ENCODE measurements around the gene HRNR.
"Not testable (repeated sequence)": the region's sequence is repeated elsewhere in the genome, so short reads cannot be mapped to it uniquely, and the experiment has no call there.

Gene HRNR

DNA sequence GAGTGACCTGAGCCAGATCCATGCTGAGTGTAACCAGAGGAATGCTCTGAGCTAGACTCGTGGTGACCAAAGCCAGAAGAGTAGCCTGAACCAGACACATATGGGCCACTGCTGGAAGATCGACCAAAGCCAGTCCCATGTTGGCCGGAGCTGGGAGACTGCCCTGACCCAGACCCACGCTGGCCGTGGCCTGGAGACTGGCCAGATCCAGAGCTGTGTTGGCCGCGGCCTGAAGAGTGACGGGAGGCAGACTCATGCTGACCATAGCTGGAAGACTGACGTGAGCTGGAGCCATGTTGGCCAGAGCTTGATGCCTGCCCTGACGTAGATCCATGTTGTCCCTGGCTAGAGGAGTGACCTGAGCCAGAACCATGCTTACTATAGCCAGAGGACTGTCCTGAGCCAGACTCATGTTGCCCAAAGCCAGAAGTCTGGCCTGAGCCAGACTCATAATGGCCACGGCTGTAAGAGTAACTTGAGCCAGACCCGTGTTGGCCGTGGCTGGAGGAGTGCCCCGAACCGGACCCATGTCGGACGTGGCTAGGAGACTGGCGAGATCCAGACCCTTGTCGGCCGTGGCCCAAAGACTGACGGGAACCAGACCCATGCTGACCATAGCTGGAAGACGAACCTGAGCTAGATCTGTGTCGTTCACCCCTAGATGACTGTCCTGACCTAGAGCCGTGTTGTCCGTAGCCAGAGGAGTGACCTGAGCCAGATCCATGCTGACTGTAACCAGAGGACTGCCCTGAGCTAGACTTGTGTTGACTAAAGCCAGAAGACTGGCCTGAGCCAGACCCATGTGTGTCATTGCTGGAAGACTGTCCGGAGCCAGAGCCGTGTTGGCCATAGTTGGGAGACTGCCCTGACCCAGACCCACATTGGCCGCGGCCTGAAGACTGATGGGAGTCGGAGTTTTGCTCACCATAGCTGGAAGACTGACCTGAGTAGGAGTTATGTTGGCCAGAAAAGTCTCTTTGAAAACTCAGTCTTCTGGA lies 3.5 kb downstream of the HRNR start:
- H3K36me3 ChIP-seq (ENCODE audit: control insufficient read depth in 1 of 2, insufficient read depth in 2 of 2, low read length in 2 of 2) = no peaks in the 10 kb centered on the region
- H3K27ac ChIP-seq (ENCODE audit: low read depth, low read length) = no peak overlapping the region
- no peak overlapping the region for H3K9ac ChIP-seq (ENCODE audit: low read depth in 1 of 2, low read length in 2 of 2)
- no peaks in the 10 kb centered on the region for H3K27me3 ChIP-seq (ENCODE audit: control insufficient read depth in 1 of 2, insufficient read depth in 2 of 2, low read length in 2 of 2)
- no peaks in the 10 kb centered on the region for H3K4me1 ChIP-seq (ENCODE audit: control insufficient read depth in 1 of 2, insufficient read depth in 2 of 2, low read length in 2 of 2)
- H3K4me3 ChIP-seq (ENCODE audit: low read depth in 1 of 2, low read length in 2 of 2) = no peak overlapping the region
- H3K9me3 ChIP-seq (ENCODE audit: control insufficient read depth in 1 of 2, low read length in 2 of 2) = peaks cover 0 to 6% of the 10 kb centered on the region in 2 donors

DNA sequence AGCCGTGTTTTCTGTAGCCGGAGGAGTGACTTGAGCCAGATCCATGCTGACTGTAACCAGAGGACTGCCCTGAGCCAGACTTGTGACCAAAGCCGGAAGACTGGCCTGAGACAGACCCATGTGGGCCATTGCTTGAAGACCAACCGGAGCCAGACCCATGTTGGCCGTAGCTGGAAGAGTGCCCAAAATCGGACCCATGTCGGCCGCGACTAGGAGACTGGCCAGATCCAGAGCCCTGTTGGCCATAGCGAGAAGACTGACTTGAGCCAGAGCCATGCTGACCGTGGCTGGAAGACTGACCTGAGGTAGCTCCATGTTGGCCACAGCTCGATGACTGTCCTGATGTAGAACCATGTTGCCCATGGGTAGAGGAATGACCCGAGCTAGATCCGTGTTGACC lies 4.6 kb downstream of the HRNR start:
- not testable (repeated sequence) for H3K27ac ChIP-seq (ENCODE audit: low read depth, low read length); H3K4me3 ChIP-seq (ENCODE audit: low read depth in 1 of 2, low read length in 2 of 2); H3K9ac ChIP-seq (ENCODE audit: low read depth in 1 of 2, low read length in 2 of 2); H3K36me3 ChIP-seq (ENCODE audit: control insufficient read depth in 1 of 2, insufficient read depth in 2 of 2, low read length in 2 of 2); H3K27me3 ChIP-seq (ENCODE audit: control insufficient read depth in 1 of 2, insufficient read depth in 2 of 2, low read length in 2 of 2); H3K9me3 ChIP-seq (ENCODE audit: control insufficient read depth in 1 of 2, low read length in 2 of 2); H3K4me1 ChIP-seq (ENCODE audit: control insufficient read depth in 1 of 2, insufficient read depth in 2 of 2, low read length in 2 of 2)

GRCh38 chr1:152218762-152219436 lies 5.1 kb downstream of the HRNR start:
- Histone ChIP-seq H3K4me3 (ENCODE audit: low read depth in 1 of 2, low read length in 2 of 2) (no peak overlapping the region), H3K27ac (ENCODE audit: low read depth, low read length) (no peak overlapping the region), H3K27me3 (ENCODE audit: control insufficient read depth in 1 of 2, insufficient read depth in 2 of 2, low read length in 2 of 2) (no peaks in the 10 kb centered on the region), H3K9me3 (ENCODE audit: control insufficient read depth in 1 of 2, low read length in 2 of 2) (peaks cover 0 to 6% of the 10 kb centered on the region in 2 donors), H3K4me1 (ENCODE audit: control insufficient read depth in 1 of 2, insufficient read depth in 2 of 2, low read length in 2 of 2) (no peaks in the 10 kb centered on the region), H3K9ac (ENCODE audit: low read depth in 1 of 2, low read length in 2 of 2) (no peak overlapping the region), H3K36me3 (ENCODE audit: control insufficient read depth in 1 of 2, insufficient read depth in 2 of 2, low read length in 2 of 2) (no peaks in the 10 kb centered on the region)

- not testable (repeated sequence) for H3K36me3 ChIP-seq (ENCODE audit: control insufficient read depth in 1 of 2, insufficient read depth in 2 of 2, low read length in 2 of 2); H3K9ac ChIP-seq (ENCODE audit: low read depth in 1 of 2, low read length in 2 of 2); H3K4me3 ChIP-seq (ENCODE audit: low read depth in 1 of 2, low read length in 2 of 2); H3K27ac ChIP-seq (ENCODE audit: low read depth, low read length); H3K27me3 ChIP-seq (ENCODE audit: control insufficient read depth in 1 of 2, insufficient read depth in 2 of 2, low read length in 2 of 2); H3K4me1 ChIP-seq (ENCODE audit: control insufficient read depth in 1 of 2, insufficient read depth in 2 of 2, low read length in 2 of 2); H3K9me3 ChIP-seq (ENCODE audit: control insufficient read depth in 1 of 2, low read length in 2 of 2)
These were observed 8.4 kb downstream of the HRNR start for GRCh38 chr1:152215604-152216003.

- not testable (repeated sequence) for H3K36me3 ChIP-seq (ENCODE audit: control insufficient read depth in 1 of 2, insufficient read depth in 2 of 2, low read length in 2 of 2); H3K4me1 ChIP-seq (ENCODE audit: control insufficient read depth in 1 of 2, insufficient read depth in 2 of 2, low read length in 2 of 2); H3K27ac ChIP-seq (ENCODE audit: low read depth, low read length); H3K4me3 ChIP-seq (ENCODE audit: low read depth in 1 of 2, low read length in 2 of 2); H3K9me3 ChIP-seq (ENCODE audit: control insufficient read depth in 1 of 2, low read length in 2 of 2); H3K27me3 ChIP-seq (ENCODE audit: control insufficient read depth in 1 of 2, insufficient read depth in 2 of 2, low read length in 2 of 2); H3K9ac ChIP-seq (ENCODE audit: low read depth in 1 of 2, low read length in 2 of 2)
These were observed 9.1 kb downstream of the HRNR start for GRCh38 chr1:152214911-152215310.

GRCh38 chr1:152198982-152199381 lies 25.0 kb downstream of the HRNR start:
- H3K4me3 ChIP-seq (ENCODE audit: low read depth in 1 of 2, low read length in 2 of 2) = no peak overlapping the region
- no peak overlapping the region for H3K9ac ChIP-seq (ENCODE audit: low read depth in 1 of 2, low read length in 2 of 2)
- no peak overlapping the region for H3K27ac ChIP-seq (ENCODE audit: low read depth, low read length)

GRCh38 chr1:152197361-152197941 lies 26.5 kb downstream of the HRNR start:
- no peaks in the 10 kb centered on the region for H3K27me3 ChIP-seq (ENCODE audit: control insufficient read depth in 1 of 2, insufficient read depth in 2 of 2, low read length in 2 of 2)
- H3K4me1 ChIP-seq (ENCODE audit: control insufficient read depth in 1 of 2, insufficient read depth in 2 of 2, low read length in 2 of 2) = no peaks in the 10 kb centered on the region
- H3K27ac ChIP-seq (ENCODE audit: low read depth, low read length) = no peak overlapping the region

More at GRCh38 chr1:152198982-152199381, 25.0 kb downstream of the HRNR start:
- no peaks in the 10 kb centered on the region for H3K36me3 ChIP-seq (ENCODE audit: control insufficient read depth in 1 of 2, insufficient read depth in 2 of 2, low read length in 2 of 2)
- H3K4me1 ChIP-seq (ENCODE audit: control insufficient read depth in 1 of 2, insufficient read depth in 2 of 2, low read length in 2 of 2) = no peaks in the 10 kb centered on the region
- H3K9me3 ChIP-seq (ENCODE audit: control insufficient read depth in 1 of 2, low read length in 2 of 2) = no peaks in the 10 kb centered on the region
- no peaks in the 10 kb centered on the region for H3K27me3 ChIP-seq (ENCODE audit: control insufficient read depth in 1 of 2, insufficient read depth in 2 of 2, low read length in 2 of 2)

DNA sequence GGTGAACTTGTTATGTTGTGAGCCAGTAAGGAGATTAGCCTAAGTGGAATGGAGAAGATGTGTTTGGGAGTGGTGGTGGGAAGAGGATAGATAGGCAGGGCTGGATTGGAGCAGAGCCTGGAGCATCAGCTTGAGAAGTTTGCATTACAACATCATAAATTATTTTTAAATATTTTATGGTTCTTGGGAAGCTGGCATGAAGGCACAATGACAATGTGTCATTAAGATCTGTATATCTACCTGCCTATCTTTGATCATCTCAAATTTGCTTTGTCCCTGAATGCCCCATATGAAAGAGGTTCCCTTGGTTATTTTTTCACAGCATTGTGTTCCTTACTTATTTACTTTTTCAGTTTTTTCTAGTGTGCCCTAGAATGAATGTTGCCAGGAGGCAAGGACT lies 32.3 kb downstream of the HRNR start:
- H3K4me3 ChIP-seq (ENCODE audit: low read depth in 1 of 2, low read length in 2 of 2) = no peak overlapping the region
- peaks cover 0 to 5% of the 10 kb centered on the region in 2 donors for H3K4me1 ChIP-seq (ENCODE audit: control insufficient read depth in 1 of 2, insufficient read depth in 2 of 2, low read length in 2 of 2)
- H3K27ac ChIP-seq (ENCODE audit: low read depth, low read length) = no peak overlapping the region
- no peak overlapping the region for H3K9ac ChIP-seq (ENCODE audit: low read depth in 1 of 2, low read length in 2 of 2)
- no peaks in the 10 kb centered on the region for H3K9me3 ChIP-seq (ENCODE audit: control insufficient read depth in 1 of 2, low read length in 2 of 2)
- H3K27me3 ChIP-seq (ENCODE audit: control insufficient read depth in 1 of 2, insufficient read depth in 2 of 2, low read length in 2 of 2) = no peaks in the 10 kb centered on the region
- no peaks in the 10 kb centered on the region for H3K36me3 ChIP-seq (ENCODE audit: control insufficient read depth in 1 of 2, insufficient read depth in 2 of 2, low read length in 2 of 2)

More at GRCh38 chr1:152197361-152197941, 26.5 kb downstream of the HRNR start:
- Histone ChIP-seq H3K9ac (ENCODE audit: low read depth in 1 of 2, low read length in 2 of 2) (no peak overlapping the region), H3K4me3 (ENCODE audit: low read depth in 1 of 2, low read length in 2 of 2) (no peak overlapping the region), H3K9me3 (ENCODE audit: control insufficient read depth in 1 of 2, low read length in 2 of 2) (no peaks in the 10 kb centered on the region), H3K36me3 (ENCODE audit: control insufficient read depth in 1 of 2, insufficient read depth in 2 of 2, low read length in 2 of 2) (no peaks in the 10 kb centered on the region)

GRCh38 chr1:152191260-152191659 lies 32.7 kb downstream of the HRNR start:
- no peaks in the 10 kb centered on the region for H3K9me3 ChIP-seq (ENCODE audit: control insufficient read depth in 1 of 2, low read length in 2 of 2)
- no peak overlapping the region for H3K9ac ChIP-seq (ENCODE audit: low read depth in 1 of 2, low read length in 2 of 2)
- no peaks in the 10 kb centered on the region for H3K36me3 ChIP-seq (ENCODE audit: control insufficient read depth in 1 of 2, insufficient read depth in 2 of 2, low read length in 2 of 2)
- no peak overlapping the region for H3K27ac ChIP-seq (ENCODE audit: low read depth, low read length)
- no peak overlapping the region for H3K4me3 ChIP-seq (ENCODE audit: low read depth in 1 of 2, low read length in 2 of 2)
- no peaks in the 10 kb centered on the region for H3K27me3 ChIP-seq (ENCODE audit: control insufficient read depth in 1 of 2, insufficient read depth in 2 of 2, low read length in 2 of 2)
- peaks cover 0 to 5% of the 10 kb centered on the region in 2 donors for H3K4me1 ChIP-seq (ENCODE audit: control insufficient read depth in 1 of 2, insufficient read depth in 2 of 2, low read length in 2 of 2)

GRCh38 chr1:152190589-152190988 lies 33.4 kb downstream of the HRNR start:
- Histone ChIP-seq H3K4me1 (ENCODE audit: control insufficient read depth in 1 of 2, insufficient read depth in 2 of 2, low read length in 2 of 2) (peaks cover 0 to 5% of the 10 kb centered on the region in 2 donors), H3K36me3 (ENCODE audit: control insufficient read depth in 1 of 2, insufficient read depth in 2 of 2, low read length in 2 of 2) (no peaks in the 10 kb centered on the region), H3K27ac (ENCODE audit: low read depth, low read length) (no peak overlapping the region), H3K27me3 (ENCODE audit: control insufficient read depth in 1 of 2, insufficient read depth in 2 of 2, low read length in 2 of 2) (no peaks in the 10 kb centered on the region), H3K4me3 (ENCODE audit: low read depth in 1 of 2, low read length in 2 of 2) (no peak overlapping the region), H3K9me3 (ENCODE audit: control insufficient read depth in 1 of 2, low read length in 2 of 2) (no peaks in the 10 kb centered on the region), H3K9ac (ENCODE audit: low read depth in 1 of 2, low read length in 2 of 2) (no peak overlapping the region)

Data from duodenal mucosa (tissue), 2 donors.